Activated T-cell treated with anti-CD3 and anti-CD28 coated beads for 24 hours (primary cell): ENCODE measurements around the gene PGA3.
A peak's percentile ranks its signal among the peaks of the same experiment; 100 is the strongest.
"Not testable (repeated sequence)": the region's sequence is repeated elsewhere in the genome, so short reads cannot be mapped to it uniquely, and the experiment has no call there.

Experiments used
- DNase-seq: peaks from one replicate; pipeline ENCODE4 v3.0.0-alpha.2; 2020; ENCODE audit warnings: low read depth

The PGA3 gene

DNA sequence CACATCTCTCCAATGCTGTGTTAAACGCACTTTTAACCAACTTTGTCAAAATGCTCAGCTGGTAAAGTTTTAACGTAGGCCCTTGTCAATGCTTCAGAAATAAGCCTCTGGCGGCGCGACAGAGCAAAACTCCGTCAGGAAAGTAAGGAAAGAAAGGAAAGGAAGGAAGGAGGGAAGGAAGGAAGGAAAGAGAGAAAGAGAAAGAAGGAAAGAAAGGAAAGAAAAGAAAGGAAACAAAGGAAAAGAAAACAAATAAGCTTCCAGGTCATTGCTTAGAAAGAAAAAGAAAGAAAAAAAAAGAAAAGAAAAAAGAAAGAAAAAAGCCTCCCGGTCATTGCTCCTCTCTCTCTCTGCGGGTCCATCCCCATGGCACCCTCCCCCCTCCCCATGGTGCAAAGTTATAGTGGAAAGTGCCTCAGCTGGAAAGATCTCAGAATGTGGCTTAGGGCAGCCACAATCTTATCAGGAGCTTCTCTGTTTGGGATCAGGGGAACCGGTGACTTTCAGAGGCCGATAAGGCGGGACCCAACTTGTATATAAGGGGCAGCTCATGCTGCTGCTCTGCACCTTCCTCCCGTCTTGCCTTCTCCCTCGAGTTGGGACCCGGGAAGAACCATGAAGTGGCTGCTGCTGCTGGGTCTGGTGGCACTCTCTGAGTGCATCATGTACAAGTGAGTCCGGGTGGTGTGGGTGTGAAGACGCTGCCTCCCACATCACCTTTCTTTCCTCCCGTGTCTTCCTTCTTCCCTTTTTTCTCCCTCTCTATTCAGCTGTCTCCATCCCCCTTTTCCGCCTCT is at the start of gene PGA3:
Gene PGA3 (plus strand): TSS at position 566 of the 797 bp plus-strand sequence. CDS start 50 bp downstream, at position 616.
- not testable (repeated sequence) for DNase-seq

DNA sequence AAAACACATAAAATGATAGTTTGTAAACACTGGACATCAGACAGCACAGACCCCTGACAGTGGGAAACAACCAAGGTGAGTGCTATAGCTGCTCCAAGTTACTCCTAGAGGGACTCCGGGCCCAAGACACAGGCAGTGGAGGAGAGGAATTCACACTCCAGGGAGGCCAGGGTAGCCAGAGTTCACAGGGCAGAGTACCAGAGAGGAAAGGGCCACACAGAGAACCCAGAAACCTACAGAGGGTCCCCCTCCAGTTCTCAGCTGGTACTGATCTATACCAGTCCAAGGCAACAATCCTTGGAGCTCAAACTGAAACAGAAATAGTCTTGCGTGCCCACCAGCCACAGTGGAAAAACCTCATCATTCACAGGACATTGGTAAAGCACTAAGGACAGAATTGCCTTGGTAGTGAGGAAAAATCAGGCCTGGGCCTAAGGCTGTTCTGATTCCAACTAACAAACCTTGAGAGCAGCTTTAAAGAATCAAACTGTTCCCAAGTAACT is 49.7 kb upstream of the PGA3 start:
- DNase-seq, result no peak

DNA sequence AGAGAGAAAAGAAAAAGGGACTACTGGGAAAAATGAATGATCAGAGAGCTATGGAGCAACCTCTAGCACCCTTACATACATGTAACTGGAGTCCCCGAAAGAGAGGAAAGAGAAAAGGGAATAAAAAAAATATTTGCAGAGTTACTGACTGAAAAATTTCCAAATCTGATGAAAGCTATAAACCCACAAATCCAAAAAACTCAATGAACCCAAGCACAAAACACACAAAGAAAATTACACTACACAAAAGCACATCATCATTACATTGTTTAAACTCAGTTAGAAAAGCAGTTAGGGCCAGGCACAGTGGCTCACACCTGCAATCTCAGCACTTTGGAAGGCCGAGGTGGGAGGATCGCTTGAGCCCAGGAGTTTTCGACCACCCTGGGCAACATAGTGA is 48.8 kb upstream of the PGA3 start:
- no peak for DNase-seq

GRCh38 chr11:61155312-61155711 is 48.0 kb upstream of the PGA3 start:
- DNase-seq, result no peak

DNA sequence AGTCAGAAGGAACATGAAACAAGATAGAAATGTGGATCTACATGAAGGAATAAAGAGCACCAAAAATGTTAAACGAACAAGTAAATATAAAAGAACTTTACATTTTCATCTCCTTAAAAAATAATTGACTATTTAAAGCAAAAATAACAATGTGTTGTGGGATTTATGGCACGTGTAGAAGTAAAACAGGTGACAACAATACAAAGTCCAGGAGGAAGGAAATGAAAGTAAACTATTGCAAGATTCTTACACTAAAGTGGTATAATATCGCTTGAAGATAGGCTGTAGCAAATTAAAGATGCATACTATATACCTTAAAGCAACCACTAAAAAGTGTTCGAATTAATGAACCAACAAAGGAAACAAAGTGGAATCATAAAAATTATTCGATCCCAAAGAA is 47.6 kb upstream of the PGA3 start:
- DNase-seq, result no peak

DNA sequence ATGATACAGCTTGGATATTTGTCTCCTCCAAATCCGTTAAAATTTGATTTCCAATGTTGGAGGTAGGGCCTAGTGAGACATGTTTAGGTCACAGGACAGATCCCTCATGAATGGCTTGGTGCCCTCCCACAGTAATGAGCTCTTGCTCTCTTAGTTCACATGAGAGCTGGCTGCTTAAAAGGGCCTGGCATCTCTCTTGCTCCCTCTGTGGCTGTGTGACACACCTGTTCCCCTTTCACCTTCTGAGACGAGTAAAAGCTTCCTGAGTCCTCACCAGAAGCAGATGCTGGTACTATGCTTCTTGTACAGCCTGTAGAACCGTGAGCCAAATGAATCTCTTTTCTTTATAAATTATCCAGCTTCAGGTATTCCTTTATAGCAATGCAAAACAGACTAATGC is 45.6 kb upstream of the PGA3 start:
- no peak for DNase-seq

DNA sequence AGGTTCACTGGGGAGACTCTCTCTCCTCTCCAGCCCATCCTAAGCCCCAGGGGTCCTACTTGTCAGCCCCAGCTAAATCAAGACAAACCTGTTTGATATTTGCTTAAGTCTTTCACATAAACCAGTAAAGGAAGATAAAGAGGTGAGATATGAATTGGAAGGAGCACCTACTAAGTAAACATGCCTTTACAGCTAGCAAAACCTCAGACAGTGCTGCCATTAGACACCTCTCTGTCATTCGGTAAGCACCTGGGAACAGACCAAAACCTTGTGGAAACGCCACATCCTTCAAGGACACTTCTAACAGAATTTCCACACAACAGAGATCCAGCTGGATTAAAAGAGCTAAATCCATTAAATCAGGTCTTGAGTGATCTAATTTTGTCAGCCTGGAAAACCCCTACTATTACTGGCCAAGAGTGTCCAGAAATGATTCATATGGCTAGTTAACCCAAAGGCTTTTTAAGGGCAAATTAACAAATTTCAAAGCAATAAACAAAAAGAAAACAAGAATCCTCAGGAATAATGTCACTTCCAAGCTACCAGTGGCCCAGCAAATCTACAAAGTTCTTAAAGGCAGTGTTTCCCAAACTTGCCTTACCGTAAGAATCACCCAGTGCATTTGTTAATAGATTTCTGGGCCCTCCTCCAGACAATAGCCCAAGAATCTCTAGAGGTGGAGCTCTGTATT is 44.5 kb upstream of the PGA3 start:
- DNase-seq, result no peak

DNA sequence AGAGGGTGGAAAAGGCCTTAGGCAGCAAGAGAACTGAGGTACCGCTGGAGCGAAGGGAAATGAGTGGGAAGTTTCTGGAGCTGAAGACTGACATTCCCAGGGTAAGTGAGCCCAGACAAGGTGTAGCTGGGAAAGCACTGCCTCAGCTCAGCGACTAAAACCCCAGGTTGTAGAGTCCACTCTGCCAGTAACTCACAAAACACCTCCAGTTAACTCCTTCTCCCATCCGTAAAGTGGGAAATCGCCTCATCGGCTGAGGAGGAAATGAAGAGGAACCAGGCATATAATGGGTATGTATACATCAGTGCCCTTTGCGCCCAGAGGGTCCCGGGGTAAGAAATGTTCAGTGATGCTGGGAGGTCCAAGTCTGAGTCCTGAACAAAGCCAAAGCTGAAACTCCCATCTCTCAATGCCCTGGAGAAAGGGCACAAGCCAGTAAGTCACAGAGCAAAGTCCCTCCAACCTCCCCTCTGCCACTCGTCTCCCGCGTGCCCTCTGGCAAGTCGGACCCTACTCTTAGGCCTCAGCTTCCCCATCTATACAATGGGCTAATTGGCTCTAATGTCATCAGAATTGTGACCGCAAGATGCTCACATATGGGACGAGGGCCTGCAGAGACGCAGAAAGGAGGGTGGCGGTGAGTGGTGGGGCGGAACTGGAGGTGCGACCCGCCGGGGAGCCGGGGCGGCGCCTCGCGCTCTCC is 42.7 kb upstream of the PGA3 start:
- DNase-seq, result no peak

- DNase-seq, result peak; percentile 88
Observed at GRCh38 chr11:61161190-61162091, 41.9 kb upstream of the PGA3 start, which contains the start of gene VPS37C. VPS37C (minus strand) TSS chr11:61161426; CDS start chr11:61138829, 22,597 bp downstream.

DNA sequence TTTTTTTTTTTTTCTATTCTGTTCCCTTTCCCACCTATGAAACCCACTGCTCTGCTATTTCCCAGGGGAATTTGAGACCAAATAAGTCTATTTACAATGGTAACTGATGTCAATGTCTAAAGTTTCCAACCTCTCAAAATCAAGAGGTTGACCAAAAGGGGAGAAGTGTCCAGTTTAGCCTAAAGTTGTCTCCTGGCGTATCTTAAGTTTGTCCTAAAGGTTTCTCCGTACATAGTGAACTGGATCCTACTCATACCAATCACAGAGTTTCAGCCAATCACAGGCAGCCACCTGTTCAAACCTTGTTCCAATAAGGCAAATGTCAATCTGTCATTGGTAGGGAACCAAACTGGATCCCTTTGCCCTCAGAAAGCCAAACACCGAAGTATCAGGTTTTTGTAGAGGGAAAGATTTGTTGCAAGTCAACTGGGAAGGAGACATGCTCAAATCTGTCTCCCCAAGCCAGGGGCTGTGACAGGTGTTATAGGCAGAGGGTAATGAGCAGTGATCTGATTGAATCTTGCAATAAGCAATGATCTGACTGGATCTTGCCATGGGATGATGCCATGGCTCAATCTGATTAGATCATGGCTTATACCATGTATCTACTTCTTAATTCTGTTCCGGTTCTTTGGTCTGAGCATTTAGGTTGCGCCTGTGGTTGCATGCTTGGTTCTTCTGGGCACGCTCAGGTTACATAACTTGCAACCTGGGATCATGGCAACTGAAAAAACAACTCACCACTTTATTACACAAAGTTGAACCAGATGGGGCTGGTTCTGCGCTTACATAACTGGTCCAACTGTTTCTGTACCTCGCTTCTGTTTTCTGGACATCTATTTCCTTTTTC is 41.0 kb upstream of the PGA3 start:
- no peak for DNase-seq

DNA sequence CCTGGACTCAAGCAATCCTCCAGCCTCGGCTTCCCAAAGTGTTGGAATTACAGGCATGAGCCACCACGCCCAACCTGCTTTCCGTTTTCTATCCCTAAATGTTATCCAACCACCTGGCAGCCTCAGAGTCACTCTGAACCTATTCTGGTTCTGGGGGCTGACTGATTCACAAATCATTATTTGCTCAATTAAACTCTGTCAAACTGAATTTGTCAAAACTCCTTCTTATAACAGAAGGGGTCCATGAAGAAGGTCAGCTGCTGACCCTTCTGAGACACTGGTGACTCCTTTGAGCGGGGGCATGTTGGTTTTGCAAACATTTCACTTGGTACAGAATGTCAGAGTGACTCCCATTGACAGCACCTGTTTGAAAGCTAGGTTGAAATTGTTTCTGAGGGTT is 40.3 kb upstream of the PGA3 start:
- no peak for DNase-seq

DNA sequence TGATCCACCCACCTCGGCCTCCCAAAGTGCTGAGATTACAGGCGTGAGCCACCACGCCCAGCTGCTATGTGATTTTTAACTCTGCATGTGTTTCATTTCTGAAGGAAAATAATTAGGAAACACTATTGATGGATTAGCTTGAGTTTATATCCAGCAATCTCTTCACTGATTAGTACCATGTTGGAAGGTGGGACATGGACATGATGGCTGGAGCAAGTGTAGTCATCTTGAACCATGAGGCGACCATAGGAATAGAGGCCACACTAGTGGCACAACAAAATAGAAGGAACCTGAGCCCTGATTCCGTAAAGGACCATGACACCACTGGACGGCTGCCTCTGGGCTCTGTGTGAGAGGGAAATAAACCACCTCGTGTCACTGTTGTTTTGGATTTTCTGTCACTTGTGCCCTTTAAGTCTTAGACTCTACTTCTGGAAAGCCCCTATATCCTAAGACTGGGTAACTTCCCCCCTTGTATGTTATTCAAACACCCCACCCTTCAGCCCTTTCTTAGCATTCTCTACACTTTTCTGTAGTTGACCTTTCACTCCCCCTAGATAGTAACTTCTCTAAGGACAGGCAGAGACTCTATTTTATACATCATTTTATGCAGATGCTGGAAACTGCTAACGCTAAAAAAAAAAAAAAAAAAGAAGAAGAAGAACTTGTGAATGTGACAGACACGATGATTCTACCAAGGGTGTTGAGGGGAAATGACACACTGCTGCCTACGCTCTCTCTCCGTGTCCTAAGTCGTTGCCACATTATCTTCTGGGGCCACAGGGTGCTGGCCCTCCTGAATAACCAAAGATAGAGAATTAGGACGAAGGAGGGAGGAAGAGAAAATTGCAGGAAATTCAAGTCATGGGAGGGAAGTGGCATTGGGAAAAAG is 39.4 kb upstream of the PGA3 start:
- DNase-seq, result no peak

DNA sequence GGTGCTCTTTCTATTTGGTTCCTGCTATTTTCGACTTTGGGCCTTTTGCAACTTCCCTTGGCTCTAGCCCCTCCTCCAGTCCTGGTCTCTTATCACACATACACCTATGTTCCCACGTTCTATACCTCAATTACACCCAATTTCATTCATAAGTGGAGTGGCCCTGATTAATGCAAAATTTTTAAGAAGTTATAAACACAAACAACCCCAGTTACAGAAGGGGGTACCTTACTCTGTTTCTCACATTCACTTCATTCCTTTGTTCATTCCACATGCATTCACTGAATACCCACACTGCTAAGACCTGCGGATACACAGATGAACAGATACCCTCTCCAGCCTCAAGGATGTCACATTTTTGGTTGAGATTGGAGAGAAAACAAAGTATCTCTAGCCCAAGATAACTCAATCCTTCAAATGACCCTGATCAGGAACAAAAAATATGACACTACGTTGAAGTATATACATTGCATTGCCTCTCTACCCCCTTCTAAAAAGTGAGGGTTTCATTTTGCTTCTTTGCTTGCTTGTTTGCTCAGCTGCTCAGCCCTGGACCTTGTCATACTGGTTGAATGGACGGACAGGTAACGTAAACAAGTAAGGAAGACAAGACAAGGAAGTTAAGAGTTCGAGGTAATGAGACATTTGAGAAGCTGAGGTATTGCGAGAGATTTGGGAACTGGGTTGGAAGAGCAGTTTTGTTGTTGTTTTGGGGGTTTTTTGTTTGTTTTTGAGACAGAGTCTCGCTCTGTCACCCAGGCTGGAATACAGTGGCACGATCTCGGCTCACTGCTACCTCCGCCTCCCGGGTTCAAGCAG is 38.5 kb upstream of the PGA3 start:
- DNase-seq, result no peak

GRCh38 chr11:61165785-61166184 is 37.5 kb upstream of the PGA3 start:
- DNase-seq, result not testable (repeated sequence)

DNA sequence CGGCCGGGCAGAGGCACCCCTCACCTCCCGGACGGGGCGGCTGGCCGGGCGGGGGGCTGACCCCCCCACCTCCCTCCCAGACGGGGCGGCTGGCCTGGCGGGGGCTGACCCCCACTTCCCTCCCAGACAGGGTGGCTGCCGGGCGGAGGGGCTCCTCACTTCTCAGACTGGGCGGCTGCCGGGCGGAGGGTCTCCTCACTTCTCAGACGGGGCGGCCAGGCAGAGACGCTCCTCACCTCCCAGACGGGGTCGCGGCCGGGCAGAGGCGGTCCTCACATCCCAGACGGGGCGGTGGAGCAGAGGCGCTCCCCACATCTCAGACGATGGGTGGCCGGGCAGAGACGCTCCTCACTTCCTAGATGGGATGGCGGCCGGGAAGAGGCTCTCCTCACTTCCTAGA is 37.0 kb upstream of the PGA3 start:
- DNase-seq, result not testable (repeated sequence)

DNA sequence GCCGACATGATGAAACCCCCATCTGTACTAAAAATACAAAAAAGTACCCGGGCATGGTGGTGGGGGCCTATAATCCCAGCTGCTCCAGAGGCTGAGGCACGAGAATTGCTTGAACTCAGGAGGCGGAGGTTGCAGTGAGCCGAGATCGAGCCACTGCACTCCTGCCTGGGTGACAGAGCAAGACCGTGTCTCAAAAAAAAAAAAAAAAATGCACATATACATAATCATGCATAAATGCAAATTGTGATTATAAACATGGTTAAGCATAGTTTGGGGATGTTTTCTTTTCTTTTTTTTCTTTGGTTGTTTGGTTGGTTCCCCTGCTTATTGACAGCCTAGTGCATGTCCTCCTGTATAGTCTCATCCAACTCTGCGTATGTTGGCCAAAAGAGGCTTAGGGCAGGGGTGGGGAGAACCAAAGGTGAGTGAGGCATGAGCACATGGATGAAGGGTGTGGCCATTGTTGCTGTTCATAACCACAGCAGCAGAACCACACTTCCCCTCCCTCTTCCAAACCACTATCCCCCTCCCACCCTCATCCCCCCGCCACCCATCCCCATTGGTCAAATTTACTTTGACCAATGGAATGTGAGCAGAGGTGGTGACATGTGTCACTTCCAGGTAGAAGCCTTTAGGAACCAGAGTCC is 35.1 kb upstream of the PGA3 start:
- DNase-seq, result no peak

GRCh38 chr11:61168800-61169199 is 34.5 kb upstream of the PGA3 start:
- no peak for DNase-seq

DNA sequence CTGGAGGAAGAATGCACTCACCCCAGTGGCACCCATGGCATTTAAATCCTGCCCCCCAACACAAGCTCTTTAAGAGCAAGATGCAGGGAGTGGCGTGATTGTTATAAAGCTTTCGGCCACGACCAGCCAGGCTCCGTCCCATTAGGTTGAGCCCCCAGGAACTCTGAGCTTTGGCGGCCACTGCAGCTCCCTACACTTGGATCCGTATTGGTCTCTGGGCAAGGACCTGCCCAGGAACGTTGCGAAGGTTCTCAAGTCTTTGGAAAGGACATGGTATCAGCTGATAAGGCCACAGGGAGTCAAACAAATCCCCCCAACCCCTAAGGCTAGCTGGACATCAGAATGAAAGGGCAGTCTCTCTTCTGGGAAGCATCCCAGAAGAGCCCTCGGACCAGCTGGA is 32.7 kb upstream of the PGA3 start:
- no peak for DNase-seq
